CD4-positive, alpha-beta T cell treated with Interleukin-4 for 4 hours (primary cell): ENCODE data around the gene TSSK2.
"Not testable (repeated sequence)": the region's sequence is repeated elsewhere in the genome, so short reads cannot be mapped to it uniquely, and the experiment has no call there.

ENCODE experiments used
- DNase-seq: peaks from one replicate; pipeline ENCODE4 v3.0.0-alpha.2; 2020

The TSSK2 gene

DNA sequence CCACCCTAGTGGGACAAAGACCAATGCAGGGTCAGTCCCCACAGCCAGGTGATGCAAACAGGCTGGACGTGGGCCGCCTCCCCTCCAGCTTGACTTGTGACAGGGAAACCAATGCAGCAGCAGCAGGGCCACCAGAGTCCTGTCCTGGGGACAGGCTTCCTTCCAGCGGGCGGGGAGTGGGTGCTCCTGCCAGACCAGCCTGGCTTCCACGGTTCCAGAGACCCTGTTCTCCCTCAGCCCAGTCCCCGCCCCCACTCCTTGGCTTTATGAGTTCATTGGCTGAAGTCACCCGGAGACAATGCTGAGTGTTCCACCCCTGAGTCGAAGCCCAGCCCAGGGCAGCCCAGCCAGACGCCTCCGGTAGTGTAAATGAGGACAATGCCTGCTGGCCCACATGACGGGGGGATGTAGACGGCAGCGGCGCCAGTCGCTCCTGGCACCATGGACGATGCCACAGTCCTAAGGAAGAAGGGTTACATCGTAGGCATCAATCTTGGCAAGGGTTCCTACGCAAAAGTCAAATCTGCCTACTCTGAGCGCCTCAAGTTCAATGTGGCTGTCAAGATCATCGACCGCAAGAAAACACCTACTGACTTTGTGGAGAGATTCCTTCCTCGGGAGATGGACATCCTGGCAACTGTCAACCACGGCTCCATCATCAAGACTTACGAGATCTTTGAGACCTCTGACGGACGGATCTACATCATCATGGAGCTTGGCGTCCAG, at the start of gene TSSK2:
TSSK2 (plus strand) TSS at position 350 of the 726 bp plus-strand sequence; CDS start at position 442, 92 bp downstream.
- DNase-seq, result no peak

DNA sequence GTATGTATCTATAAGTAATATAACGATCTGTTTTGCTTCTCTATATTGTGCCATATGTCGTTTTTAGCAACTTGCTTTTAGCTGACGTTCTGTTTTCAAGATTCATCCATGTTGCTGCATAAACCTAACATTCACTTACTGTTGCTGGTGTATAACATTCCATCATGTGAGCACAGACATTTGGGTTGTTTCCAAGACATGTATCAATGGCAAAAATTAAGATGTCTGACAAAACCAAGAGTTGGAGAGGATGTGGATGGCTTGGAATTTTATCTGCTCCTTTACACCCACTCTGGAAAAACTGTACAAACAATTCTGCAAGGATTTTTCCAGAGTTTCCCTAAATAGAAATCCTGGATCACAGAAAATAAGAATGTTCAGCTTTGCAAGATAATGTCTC, 49.8 kb upstream of the TSSK2 start:
- no peak for DNase-seq

DNA sequence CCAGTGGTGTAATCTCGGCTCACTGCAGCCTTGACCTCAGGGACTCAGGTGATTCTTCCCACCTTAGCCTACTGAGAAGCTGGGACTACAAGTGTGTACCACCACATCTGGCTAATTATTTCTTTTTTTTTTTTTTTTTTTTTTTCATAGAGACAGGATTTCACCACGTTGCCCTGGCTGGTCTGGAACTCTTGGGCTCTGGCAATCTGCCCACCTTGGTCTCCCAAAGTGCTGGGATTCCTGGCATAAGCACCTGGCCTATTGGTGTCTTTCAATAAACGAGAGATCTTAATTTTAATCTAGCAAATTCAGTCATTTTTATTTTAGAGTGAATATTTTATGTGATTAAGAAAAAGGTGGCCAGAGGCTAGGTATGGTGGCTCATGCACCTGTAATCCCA, 49.0 kb upstream of the TSSK2 start:
- DNase-seq, result no peak

DNA sequence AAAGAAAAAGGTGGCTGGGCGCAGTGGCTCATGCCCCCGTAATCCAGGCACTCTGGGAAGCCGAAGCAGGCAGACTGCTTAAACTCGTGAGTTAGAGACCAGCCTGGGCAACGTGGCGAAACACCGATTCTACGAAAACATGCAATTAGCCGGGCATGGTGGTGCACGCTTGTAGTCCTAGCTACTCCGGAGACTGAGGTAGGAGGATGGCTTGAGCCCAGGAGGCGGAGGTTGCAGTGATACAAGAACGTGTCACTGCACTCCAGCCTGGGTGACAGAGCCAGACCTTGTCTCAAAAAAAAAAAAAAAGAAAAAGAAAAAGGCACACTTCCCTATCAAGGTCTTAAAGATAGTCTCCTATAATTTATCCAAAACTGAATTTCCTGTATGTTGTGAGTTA, 48.3 kb upstream of the TSSK2 start:
- DNase-seq, result no peak

DNA sequence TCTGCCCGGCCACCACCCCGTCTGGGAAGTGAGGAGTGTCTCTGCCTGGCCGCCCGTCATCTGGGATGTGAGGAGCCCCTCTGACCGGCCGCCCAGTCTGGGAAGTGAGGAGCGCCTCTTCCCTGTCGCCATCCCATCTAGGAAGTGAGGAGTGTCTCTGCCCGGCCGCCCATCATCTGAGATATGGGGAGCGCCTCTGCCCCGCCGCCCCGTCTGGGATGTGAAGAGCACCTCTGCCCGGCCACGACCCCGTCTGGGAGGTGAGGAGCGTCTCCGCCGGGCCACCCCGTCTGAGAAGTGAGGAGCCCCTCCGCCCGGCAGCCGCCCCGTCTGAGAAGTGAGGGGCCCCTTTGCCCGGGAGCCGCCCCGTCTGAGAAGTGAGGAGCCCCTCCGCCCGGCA, 47.0 kb upstream of the TSSK2 start:
- not testable (repeated sequence) for DNase-seq

DNA sequence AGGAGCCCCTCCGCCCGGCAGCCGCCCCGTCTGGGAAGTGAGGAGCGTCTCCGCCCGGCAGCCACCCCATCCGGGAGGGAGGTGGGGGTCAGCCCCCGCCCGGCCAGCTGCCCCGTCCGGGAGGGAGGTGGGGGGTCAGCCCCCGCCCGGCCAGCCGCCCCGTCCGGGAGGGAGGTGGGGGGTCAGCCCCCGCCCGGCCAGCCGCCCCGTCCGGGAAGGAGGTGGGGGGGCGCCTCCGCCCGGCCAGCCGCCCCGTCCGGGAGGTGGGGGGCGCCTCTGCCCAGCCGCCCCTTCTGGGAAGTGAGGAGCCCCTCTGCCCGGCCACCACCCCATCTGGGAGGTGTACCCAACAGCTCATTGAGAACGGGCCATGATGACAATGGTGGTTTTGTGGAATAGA, 46.5 kb upstream of the TSSK2 start:
- DNase-seq, result not testable (repeated sequence)

DNA sequence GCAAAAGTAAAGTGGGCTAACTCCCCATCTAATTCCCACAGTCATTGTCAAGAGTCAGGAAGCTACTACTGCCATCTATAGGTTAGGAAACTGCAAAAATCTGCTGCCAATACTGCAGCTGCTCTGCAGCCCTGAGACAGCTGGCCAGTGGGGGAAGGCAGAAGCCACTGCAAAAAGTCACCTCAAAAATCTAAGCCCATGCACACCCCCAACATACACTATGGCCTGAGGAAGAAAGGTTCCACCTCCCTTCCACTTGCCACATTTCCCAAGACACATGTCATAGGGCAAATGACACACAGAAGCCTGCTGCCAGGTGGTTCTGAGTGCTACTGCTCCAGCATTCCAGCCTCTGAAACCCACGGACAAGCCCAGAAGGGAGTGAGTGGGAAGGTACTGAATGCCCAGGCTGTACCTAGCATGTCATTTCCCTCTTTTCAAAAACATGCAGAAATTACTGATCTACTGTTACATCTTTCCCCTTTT, 45.8 kb upstream of the TSSK2 start:
- DNase-seq, result no peak

DNA sequence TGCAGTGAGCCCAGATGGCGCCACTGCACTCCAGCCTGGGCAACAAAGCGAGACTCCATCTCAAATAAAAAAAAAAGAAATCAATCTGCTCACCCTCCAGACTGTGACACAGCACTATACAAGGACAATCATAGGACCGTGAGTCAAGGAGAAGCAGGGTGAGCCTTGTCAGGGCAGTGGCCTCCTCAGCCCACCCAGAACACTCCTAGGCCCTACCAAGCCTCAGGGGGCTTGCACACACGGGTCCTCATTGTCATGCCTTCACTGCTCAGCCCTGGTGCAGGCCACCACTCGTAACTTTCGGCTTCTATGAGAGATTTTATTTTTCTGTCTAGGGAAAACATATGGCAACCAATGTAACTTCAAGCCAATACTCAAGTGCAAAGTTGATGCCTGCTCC, 44.7 kb upstream of the TSSK2 start:
- DNase-seq, result no peak

DNA sequence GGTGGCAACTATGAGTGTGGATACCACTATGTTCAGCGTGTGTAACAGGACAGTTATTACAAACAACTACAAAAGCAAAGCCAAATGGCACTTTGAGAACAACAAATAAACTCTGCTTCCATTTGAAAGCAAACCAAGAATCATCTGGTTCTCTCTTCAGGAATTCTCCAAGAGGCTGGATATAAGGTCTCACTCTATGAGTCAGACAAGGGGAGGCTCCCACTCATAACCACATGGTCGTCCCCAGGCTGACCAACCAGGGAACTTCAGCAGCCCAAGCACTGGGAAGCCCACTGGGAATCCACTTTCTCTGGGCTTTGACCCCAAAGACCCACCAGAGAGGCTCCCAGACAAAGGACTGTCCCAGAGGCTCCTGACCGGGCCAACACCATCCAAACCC, 44.2 kb upstream of the TSSK2 start:
- DNase-seq, result no peak

DNA sequence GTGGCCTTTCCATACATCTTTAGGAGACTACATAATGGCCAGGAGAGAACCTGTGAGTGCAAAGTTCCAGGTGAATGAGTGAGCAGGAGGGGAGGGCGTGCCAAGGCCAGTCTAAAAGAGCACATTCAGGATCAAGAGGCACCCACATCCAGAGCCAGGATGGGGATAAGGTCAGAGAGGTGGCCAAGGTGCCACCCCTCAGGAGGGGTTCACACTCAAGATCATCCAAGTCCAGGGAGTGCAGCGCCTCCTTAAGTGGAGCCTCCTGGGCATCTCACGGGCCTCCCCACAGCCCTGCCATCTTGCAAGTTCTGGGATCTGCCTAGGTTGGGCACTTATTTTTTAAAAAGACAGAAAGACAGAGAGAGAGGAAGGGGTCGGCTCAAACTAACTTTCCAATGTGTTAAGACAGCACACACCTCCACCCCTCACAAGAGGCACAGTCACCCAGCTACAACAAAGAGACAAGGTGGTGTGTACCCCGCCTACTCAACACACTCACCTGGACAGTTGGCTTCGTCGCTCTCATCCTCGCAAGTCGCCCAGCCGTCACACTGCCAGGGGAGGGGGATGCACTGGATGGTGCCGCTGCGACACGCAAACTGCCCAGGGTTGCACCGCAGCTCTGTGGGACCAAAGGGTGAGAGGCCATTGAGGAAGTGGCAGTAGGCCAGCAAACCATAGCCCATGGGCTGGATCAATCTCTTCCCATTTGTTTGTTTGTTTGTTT, 42.1 kb upstream of the TSSK2 start:
- no peak for DNase-seq

DNA sequence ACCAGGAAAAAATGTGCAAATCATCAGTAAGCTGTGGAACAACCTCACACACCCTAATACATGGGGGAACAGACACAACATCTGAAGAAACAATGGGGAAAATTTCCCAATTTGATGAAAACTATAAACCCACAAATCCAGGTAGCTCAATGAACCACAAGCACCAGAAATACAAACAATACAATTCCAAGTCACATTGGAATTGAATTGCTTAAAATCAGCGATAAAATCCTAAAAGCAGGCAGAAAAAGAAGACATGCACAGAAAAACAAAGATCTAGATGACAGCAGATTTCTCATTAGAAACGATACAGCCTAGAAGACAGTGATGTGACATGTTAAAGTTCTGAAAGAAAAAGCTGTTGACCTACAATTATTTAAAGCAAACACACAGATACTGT, 40.9 kb upstream of the TSSK2 start:
- DNase-seq, result no peak

DNA sequence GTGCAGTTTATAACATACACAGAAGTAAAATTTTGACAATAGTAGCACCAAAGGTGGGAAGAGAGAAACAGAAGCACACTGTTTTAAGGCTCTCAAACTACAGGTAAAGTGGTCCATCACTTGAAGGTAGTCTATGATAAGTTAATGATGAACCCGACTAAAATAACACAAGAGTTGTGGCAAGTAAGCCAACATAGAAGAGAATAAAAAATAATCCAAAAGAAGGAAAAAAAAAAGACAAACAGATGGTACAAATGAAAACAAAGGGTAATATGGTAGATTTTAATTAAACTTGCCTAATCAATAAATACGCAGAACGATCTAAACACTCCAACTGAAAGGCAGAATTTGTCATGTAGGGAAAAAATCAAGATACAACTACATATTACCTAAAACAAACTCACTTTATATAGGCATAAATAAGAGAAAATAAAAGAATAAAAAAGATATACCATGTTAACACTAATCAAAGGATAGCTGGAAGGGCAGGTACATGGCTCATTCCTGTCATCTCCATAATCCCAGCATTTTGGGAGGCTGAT, 40.5 kb upstream of the TSSK2 start:
- no peak for DNase-seq

DNA sequence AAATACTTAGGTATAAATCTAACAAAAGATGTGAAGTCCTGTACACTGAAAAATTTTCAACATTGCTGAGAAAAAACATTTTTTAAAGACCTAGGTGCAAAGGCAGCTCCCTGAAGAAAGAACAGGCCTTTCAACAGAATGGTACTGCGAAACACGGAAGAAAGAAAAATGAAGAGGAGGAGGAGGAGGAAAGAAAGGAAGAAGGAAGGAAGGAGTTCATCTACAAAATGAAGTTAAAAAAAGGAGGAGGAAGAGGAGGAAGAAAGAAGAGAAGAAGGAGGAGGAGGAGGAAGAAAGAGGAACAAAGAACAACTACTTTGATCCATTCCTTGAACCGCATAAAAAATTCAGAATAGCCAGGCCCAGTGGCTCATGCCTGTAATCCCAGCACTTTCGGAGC, 38.4 kb upstream of the TSSK2 start:
- no peak for DNase-seq

DNA sequence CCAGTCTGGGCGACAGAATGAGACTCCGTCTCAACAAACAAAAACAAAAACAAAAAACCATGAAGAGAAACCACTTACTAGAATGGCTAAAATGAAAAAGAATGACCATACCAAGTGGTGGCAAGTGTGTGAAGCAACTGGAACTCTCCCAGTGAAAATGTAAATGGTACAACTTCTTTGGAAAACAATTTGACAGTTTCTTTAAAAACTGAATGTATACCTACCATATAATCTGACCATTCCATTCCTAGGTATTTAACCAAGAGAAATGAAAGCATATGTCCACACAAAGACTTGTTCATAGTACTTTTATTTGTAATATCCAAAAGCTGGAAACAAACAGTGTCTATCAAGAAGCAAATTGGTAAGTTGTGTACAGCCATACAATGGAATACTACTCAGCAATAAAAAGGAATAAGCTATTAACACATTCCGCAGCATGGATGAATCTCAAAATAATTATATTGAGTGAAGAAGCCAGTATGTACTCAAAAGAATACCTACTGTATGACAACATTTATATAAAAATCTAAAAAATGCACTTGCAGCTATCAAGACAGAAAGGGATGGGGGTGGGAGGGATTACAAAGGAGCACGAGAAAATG, 36.6 kb upstream of the TSSK2 start:
- no peak for DNase-seq

DNA sequence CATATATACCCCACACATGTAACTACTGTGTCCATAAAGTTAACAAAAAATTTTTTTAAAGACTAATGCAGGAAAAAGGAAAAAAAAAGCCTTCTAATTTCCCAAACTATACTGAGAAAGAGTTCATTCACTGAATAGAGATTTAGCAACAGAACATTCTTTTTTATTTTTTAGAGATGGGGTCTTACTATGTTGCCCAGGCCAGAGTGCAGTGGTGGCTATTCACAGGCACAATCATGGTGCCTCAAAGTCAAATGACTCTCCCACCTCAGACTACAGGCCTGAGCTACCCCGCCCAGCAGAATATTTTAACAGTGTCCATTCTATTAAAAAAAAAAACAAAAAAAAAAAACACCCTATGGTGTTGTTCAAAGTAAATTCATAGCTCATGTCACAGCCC, 34.6 kb upstream of the TSSK2 start:
- DNase-seq, result no peak

DNA sequence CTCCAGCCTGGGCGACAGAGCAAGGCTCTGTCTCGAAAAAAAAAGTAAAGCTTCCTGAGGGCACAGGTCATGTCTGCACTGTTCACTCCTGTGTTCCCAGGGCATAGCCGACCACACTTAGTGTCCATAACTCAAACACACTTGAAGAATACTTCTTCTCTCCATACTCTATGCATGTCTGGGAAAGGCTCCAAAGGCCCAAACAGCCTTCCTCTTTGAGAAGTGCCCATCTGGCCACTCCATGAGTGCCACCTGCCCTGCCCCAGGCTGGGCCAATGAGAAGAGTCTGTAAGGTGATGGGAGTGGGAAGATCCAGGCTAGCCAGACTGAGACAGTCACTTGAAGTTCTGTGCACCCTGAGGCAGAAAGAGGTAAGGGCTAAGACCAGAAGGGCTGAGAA, 33.6 kb upstream of the TSSK2 start:
- DNase-seq, result no peak

DNA sequence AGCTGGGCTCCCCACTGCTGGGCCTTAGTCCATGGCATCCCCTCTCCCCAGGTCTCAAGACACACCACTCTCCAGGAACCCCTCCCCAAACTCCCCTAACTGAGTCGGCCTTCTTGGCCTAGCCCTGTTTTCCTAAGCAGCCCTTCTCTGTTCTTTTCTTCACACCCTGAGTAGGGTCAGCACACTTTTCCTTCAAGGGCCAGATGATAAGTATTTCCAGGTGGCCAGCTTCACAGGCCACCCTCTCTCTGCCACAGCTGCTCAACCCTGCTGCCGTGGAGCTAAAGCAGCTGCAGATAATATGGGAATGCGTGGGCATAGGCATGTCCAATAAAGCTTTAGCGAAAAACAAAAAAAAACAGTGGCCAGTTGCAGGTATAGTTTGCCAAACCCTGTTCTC, 33.0 kb upstream of the TSSK2 start:
- no peak for DNase-seq

DNA sequence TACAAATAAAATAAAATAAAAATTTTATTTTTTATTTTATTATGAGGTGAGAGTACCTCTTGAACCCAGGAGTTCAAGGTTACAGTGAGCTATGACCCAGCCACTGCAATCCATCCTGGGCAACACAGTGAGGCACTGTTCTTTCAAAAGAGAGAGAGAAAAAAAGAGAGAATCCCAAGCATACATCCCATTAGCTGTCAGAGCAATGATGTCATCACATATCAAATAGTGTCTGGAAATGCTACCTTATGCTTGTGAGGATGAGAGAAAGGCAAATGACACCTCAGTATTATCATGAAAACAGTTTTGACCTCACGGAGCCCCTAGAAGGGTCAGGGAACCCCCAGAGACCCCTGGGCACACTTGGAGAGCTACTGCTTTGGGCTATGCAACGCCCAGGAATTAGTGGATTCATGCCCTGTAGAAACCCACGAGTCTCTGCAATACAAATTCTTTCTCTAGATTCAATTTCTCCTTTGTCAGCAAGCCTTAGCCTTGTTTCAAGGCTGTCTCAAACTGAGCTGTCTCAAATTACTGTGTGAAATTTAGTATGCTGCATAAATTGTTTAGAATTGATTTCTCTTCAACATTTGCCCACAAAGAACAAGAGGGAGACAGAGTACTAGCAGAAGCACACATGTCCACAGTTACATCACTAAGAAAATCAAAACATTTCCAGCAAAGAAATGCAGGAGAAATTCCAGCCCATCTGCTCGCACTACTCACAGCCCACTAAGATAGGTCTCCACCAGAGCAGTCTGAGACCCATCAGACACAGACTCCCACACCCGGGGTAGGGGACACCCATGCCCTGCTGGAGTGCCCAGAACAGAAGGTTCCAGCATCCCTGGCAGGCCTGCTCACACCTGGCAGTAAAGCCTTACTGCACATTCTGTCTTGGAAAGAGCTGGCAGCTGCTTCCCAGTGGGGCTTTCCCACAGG, 27.0 kb upstream of the TSSK2 start:
- no peak for DNase-seq

DNA sequence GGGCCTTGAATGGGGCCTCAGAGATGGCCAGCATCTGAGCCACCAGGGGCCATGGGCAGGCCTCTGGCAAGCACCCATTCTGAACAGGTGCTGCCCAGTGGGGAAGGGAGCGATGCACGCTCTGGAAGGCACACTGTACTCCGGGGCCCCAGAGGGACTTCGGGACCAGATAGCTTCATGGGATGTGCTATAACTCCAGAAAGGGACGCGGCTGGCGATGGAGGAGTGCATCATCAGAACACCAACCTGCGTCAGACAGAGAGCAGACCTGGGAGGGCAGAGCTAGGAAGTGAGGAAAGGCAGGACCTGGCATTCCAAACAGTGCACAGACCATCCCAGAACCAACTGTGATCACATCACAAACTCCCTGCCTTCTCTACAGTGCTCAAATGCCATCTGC, 25.7 kb upstream of the TSSK2 start:
- DNase-seq, result no peak

DNA sequence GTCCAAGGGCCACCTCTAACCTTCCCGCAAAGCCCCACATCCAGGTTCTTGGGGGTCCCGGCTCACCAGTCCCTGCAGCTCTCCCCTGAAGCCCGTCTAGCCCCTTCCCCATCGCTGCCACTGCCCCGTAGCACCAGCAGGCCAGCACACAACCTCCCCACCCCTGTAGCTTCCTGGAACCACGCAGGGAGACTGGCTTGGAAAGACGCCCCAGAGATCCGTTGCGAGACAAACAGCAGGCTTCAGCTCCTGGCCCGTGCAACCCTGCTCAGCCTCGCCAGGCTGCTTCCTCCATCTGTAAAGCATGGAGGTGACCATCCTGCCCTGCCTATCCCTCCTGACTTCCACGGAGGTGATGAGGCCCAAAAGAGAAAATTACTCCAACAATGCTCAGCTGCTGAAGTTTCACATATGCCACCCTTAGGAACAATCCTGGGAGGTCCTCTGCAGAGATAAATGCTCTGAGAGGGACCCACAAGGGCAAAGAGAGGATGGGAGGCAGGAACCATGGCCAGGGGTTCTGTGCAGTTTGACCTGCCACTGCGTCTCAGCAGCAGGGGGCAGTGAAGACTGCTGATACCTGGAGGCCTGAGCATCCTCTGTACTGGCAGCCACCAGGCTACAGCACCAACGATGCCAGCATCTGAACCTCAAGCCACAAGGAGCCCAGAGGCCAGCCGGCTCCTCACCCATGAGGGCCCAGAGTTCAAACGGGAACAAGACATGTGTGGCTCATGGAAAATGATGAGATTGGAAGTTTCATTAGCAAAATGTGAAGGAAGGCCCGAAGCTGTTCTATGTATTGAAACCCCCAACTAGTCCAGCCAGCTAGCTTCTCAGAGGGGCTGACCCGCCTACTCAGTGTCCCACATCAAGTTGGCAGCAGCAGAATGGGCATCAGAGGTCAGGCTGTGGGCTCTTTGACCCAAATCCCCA, 25.0 kb upstream of the TSSK2 start:
- peak; percentile 46 for DNase-seq
